ENCODE measurements around the gene LRBA.
A peak's percentile ranks its signal among the peaks of the same experiment; 100 is the strongest.
"Not testable (repeated sequence)": the region's sequence is repeated elsewhere in the genome, so short reads cannot be mapped to it uniquely, and the experiment has no call there.

Gene LRBA

DNA sequence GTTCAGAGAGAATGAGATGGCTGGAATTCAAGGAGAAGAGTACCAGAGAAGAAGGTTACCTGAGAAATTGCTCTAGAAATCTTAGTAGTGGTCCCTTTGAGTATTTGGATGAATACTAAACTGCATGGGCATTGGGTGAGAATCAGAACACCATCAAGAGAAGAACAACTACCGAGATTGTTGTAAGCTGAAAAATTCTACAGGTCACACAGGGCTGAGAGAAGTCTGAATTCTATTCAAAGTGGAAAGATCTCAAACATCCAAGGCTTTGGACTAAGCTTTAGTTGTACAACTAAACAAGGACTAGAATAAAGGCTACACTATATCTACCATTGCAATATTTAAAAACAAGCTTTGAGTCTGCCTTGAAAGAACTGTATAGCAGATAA, 40.8 kb downstream of the LRBA start:
- no peak for DNase-seq (ENCODE audit: low spot score)

DNA sequence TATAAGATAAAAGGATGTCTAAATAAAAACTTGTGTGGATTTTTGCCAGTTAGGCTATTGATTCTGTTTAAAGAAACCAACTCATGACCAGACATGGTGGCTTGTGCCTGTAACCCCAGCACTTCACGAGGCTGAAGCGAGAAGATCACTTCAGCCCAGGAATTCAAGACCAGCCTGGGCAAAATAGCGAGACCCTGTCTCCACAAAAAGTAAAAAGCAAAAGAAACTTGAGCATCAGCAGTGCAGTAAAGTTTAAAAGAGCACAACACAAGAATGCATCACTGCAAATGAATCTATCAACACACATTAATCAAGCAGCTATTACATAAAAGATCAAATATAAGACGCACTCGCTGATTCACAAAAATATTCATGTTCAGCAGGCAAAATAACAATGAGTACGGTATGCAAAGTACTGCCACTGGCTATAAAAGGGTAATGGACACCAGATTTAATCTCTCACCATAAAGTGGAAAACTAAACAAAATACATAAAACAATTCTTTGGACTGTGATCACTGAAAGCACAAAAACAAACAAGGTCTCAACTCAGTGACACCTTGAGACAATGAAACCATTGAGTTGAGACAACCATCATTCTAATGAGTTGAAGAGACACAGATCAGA, 41.3 kb downstream of the LRBA start:
- no peak for DNase-seq (ENCODE audit: low spot score)

DNA sequence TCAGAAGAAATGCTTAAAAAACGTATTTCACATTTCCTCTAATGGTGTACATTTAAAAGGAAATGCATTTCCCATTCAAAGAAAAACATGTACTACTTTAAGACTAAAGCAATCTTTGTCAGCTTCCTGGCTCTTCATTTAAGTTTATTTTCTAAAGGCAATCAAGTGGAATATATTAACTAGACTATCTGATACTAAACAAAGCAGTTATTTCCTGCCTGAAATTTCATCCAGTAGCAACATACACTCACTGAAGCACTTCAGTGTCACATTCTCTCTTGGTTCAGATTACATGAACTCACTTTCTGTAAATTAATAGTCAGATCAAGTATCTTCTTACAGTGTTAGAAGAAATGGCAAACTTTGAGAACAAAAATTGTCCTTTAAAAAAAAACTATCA, 42.5 kb downstream of the LRBA start:
- no peak for DNase-seq (ENCODE audit: low spot score)

DNA sequence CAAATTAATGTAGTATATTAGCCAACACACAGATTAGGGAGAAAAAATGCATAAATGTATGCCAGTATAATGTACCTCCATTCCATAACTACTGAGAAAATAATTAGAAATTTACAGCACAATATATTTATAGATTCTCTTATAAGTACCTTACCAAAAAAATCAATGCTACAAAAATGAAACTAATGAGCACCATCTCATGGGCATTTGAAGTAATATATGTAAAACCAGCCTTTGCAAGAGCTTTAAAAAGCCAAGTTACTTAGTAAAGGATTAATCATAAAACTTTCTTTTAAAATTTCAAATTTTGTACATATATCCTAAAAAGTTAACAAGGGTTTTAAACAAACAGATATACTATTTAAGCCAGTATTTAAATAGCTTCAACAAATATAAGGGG, 43.2 kb downstream of the LRBA start:
- DNase-seq (ENCODE audit: low spot score), result no peak

DNA sequence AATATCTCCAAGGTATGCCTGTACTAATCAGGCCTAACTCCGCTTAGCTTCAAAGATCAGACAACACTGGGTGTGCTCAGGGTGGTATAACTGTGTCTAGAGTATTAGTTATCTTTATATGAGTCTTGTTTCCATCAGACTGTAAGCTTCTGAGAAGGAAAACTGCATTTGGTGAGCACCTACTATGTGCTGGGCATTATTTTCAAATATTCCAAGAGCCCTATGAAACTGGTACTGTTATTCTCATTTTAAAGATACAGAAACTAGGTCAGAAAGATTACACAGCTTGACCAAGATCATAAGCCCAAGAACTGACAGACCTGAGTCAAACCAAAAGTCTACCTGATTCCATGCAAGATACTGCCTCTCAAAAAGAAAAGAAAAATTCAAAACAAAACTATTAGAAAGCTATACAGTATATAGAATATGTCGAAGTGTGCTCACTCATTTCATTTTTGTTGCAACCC, 44.4 kb downstream of the LRBA start:
- DNase-seq (ENCODE audit: low spot score), result no peak

DNA sequence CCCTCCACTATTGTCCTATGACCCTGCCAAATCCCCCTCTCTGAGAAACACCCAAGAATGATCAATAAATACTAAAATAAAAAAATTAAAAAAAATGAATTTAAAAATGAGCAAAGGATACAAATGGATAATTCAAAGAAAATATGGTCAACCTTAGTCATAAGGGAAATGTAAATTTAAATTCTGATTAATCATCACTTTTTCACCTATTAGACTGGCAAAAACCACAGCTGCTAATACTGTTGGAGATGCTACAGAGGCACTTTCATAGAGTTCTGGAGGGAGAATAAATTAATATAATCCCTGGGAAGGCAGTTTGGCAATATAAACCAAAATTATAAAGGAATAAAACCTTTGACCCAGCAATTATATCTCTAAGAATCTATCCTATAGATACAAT, 50.3 kb downstream of the LRBA start:
- no peak for DNase-seq (ENCODE audit: low spot score)

DNA sequence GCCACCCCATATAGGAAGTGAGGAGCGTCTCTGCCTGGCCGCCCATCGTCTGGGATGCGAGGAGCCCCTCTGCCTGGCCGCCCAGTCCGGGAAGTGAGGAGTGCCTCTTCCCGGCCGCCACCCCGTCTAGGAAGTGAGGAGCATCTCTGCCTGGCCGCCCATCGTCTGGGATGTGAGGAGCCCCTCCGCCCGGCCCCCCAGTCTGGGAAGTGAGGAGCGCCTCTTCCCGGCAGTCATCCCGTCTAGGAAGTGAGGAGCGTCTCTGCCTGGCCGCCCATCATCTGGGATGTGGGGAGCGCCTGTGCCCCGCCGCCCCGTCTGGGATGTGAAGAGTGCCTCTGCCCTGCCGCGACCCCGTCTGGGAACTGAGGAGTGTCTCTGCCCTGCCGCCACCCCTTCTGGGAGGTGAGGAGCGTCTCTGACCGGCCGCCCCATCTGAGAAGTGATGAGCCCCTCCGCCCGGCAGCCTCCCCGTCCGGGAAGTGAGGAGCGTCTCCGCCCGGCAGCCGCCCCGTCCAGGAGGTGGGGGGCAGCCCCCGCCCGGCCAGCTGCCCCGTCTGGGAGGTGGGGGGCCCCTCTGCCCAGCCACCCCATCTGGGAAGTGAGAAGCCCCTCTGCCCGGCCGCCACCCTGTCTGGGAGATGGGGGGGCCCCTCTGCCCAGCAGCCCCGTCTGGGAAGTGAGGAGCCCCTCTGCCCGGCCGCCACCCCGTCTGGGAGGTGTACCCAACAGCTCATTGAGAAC, 51.3 kb downstream of the LRBA start:
- DNase-seq (ENCODE audit: low spot score), result not testable (repeated sequence)

DNA sequence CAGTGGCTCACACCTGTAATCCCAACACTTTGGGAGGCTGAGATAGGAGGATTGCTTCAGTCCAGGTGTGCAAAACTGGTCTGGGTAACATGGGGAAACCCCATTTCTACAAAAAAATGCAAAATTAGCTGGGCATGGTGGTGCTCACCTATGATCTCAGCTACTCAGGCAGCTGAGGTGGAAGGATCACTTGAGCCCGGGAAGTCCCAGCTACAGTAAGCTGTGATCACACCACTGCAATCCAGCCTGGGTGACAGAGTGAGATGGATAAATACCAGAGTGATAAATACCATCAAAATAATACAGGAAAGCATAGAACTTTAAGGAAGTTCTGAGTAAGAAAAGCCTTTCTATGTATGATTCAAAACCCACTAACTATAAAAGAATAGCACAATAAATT, 52.8 kb downstream of the LRBA start:
- no peak for DNase-seq (ENCODE audit: low spot score)

DNA sequence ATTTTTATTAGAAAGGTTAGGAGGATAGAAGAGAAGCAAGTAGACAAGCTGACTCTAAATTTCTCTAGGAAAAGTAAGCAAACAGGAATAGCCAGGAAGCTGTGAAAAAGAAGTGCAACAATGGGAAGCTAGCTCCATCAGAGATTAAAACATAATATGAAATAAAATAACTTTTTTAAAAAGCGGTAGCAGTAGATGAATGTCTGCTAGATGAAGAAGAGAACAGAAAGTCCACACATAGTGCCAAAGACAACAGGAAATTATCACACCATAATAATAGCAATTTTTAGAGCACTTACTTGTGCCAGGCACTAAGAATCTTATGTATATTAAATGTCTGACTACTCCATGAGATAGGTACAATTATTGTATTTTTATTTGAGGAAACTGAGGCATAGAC, 53.5 kb downstream of the LRBA start:
- no peak for DNase-seq (ENCODE audit: low spot score)

DNA sequence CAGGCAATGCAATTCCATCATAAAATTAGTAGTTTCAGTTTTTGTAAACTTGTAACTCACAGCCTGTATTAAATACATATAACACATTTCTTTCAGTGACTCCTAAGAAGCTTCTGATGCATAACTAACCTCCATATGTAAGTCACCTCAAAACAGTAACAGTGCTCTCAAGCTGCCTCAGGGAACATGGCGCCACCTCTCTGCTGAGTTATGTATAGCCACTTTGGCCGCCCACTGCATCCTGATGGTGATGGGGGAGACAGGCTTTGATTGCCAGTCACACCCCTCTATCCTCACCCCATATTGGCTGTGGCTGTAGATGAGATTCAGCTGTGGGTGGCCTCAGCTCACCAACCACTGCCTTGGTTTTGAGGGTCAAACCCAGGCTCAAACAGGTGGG, 54.3 kb downstream of the LRBA start:
- DNase-seq (ENCODE audit: low spot score), result peak; percentile 30

DNA sequence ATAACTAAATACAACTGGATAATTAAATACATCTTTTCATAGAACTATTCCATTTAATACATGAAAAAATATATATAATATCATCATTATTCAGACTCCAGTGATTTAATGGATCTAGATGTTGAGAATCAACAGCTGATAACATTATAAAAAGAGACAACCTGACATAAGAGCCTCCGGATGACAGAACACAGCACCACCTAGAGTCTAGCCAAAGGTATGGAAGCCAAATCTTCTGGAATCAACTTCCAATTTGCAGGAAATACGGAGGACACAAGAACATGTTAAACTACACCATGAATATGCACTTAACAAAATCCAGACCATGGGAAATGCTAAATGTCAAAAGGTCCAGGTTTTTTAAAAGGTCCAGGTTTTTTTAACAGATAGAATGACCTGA, 55.0 kb downstream of the LRBA start:
- DNase-seq (ENCODE audit: low spot score), result peak; percentile 13

DNA sequence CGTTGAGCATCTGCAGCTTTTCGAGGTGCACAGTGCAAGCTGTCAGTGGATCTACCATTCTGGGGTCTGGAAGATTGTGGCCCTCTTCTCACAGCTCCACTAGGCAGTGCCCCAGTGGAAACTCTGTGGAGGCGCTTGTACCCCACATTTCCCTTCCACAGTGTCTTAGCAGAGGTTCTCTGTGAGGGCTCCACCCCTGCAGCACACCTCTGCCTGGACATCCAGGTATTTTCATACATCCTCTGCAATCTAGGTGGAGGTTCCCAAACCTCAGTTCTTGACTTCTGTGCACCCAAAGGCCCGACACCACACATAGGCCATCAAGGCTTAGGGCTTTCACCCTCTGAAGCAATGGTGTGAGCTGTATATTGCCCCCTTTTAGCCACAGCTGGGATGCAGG, 57.1 kb downstream of the LRBA start:
- not testable (repeated sequence) for DNase-seq (ENCODE audit: low spot score)

DNA sequence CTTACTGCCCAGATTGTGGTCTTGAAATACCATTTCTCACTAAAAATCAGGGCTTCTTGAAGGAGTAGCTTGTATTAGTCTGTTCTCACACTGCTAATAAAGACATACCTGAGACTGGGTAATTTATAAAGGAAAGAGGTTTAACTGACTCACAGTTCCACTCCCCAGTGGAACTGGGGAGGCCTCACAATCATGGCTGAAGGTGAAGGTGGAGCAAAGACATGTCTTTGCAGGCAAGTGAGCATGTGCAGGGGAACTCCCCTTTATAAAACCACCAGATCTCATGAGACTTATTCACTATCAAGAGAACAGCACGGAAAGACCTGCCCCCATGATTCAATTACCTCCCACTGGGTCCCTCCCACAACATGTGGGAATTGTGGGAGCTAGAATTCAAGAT, 58.0 kb downstream of the LRBA start:
- DNase-seq (ENCODE audit: low spot score), result not testable (repeated sequence)

DNA sequence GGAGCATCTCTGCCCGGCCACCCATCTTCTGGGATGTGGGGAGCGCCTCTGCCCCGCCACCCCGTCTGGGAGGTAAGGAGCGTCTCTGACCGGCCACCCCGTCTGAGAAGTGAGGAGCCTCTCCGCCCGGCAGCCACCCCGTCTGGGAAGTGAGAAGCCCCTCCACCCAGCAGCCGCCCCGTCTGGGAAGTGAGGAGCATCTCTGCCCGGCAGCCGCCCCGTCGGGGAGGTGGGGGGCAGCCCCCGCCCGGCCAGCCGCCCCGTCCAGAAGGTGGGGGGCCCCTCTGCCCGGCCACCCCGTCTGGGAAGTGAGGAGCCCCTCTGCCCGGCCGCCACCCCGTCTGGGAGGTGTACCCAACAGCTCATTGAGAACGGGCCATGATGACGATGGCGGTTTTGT, 61.2 kb downstream of the LRBA start:
- DNase-seq (ENCODE audit: low spot score), result not testable (repeated sequence)

DNA sequence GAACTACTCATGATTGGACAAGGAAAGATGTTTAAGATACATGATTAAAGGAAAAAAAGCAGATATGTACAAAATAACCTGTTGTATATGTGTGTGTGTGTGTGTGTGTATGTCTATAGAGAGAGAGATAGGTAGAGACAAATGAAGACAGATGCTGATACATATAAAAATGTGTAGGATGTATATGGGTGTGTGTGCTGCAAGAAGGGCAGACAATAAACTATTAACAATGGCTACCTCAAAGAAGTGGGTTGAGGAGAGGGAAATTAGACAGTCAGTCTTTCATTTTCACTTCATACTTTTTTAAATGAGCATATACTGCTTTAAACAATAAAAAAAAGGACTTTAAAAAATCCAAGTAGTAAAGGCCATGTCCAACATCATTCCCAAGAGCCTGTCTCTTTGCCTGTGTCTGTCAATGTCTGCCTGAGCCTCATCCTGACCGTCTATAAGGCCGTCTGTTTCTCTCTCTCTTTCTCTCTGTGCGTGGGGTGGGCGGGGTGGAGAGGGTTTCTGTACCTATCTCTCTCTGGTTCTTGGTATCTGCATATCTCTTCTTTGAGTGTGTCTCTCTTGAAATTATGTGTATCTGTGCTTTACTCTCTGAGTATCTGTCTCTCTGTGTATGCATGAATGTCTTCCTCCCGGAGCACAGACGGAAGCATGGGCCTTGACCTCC, 62.8 kb downstream of the LRBA start:
- no peak for DNase-seq (ENCODE audit: low spot score)

DNA sequence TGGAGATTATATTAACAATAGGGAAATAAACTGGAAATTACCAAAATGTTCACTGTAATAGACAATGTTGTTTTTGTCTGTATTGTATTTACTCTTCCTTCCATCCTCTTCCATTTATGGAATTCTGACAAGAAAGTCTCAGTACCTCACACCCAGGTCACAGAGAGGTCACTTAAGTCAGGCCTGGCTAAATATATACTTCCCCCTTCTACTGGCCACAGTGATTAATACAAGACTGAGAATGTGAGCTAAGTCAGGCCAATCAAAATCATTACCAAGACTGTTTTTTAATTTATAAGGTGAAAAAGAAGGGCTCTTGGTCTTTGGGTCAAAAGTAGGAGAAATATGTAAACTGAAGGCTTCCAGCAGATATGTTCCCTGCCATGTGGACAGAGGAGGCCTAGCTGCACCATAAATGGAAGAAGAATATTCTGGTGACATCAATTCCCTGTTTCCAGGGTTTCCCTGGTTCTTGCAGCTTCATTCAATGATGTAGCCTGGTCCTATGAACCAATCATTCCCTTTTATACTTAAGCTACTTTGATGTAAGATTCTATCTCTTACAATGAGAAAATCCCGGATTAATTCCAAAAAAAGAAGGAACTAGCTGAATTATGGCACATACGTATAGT, 64.3 kb downstream of the LRBA start:
- no peak for DNase-seq (ENCODE audit: low spot score)

DNA sequence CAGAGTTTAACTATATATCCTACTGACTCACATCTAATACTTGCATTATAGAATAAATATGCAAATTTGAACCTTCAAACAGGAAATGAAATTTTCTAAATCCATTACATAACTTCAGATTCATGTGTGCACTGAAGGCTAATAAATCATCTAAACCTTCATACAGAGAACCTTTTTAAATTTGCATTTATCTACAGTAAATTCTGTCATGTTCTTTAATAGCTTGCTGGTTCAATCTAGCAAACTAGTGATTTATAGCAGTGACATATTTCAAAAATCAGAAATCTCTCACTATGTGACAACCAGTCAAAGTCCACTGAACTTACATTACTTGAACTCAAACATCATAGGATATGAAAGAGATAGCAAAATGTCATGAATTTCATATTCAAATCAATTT, 65.1 kb downstream of the LRBA start:
- no peak for DNase-seq (ENCODE audit: low spot score)

DNA sequence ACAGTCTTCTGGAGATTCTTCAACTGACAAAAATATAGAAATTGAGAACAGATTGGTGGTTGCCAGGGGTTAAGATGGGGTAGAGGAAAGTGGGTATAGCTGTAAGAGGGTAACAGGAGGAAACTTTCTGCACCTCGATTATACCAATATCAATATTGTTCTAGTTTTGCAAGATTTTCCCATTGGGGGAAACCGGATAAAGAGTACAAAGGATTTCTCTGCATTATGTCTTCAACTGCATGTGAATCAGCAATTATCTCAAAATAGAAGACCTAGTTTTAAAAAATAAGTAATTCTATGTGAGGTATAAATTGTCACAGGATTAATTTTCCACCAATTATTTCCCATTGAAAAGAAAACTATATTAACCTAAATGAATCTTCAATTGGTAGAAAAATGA, 65.7 kb downstream of the LRBA start:
- no peak for DNase-seq (ENCODE audit: low spot score)

DNA sequence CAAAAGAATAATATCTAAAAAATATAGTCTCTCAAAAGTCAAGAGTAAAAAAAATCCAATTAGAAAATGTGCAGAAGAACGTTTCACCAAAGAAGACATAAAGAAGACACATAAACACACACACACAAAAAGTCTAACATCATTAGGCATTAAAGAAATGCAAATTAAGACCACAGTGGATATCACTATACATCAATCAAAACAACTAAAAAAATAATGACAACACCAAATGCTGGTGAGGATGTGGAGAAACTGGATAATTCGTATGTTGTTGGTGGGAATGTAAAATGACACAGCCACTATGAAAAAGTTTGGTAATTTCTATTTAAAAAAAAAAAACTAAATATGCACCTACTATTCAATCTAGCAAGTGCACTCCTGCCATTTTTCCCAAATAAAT, 66.4 kb downstream of the LRBA start:
- DNase-seq (ENCODE audit: low spot score), result no peak

DNA sequence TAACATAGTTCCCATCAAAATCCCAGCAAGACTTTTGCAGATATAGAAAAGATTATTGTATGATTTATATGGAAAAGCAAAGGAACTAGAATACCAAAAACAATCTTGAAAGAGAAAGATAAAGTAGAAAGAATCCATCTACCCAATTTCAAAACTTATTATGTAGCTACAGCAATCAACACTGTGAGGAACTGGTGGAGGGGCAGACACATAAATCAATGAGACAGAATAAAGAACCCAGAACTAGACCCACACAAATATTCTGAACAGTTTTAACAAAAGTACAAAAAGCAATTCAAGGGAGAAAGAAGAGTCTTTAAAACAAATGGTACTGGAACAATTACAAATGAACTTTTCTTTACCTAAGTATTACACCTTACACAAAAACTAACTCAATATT, 67.0 kb downstream of the LRBA start:
- no peak for DNase-seq (ENCODE audit: low spot score)

DNA sequence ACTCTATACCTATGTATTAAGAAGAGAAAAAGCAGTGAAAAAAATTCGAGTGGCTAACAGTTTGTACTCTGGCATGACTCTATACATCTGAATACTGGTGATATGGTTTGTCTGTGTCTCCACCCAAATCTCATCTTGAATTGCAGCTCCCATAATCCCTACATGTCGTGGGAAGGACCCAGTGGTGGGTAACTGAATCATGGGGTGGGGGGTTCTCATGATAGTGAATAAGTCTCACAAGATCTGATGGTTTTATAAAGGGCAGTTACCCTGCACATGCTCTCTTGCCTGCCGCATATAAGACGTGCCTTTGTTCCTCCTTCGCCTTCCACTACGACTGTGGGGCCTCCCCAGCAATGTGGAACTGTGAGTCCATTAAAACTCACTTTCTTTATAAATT, 70.4 kb downstream of the LRBA start:
- no peak for DNase-seq (ENCODE audit: low spot score)

DNA sequence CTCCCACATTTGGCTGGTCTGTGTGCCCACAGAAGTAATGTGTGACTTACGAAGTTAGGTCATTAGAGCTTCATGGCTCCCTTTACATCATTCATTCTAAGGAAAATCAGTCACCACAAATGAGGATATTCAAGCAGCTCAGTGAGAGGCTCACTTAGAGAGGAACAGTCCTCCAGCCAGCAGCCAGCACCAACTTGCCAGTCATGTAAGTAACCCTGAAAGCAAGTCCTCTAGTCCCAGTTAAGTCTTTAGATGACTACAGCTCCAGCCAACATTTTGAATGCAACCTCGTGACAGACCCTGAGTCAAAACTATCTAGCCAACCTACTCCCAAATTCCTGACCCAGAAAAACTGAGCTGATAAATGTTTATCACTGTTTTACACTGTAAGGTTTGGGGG, 71.3 kb downstream of the LRBA start:
- no peak for DNase-seq (ENCODE audit: low spot score)

DNA sequence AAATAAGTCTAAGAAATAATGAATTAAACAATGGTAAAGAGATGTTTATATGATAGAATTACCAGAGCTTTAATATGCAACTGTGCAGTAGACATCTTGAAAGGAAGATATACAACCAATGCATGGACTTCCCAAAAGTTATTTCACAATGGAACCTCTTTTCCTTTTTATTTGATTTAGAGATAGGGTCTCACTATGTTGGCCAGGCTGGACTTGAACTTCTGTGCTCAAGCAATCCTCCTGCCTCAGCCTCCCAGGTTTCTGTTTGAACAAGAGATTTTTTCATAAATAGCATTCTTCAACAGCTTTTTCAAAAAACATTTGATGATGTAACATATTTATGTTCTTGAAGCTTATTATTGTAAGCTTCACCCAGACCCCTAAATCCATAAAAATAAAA, 72.0 kb downstream of the LRBA start:
- no peak for DNase-seq (ENCODE audit: low spot score)
